T-helper 17 cell (primary cell): ENCODE results near the gene CROCC2. TPM values are rescaled to one million over a fixed set of nuclear protein-coding genes. Genes with fewer than 3 reads are reported as not detected.
A peak's percentile ranks its signal among the peaks of the same experiment; 100 is the strongest.

ENCODE experiments used
- ATAC-seq: fragments of 150-1000 bp; cut with Tn5 transposase; 2 replicates; pipeline ENCODE4 v1.10.0; 2021; ENCODE audit warnings: mild to moderate bottlenecking, moderate library complexity
- DNase-seq, 3 donors: peaks; one replicate each; pipeline versions ENCODE4 v3.0.0 to v3.0.0-alpha.2; 2020 to 2021
- H3K9me3 ChIP-seq: one replicate; pipeline ENCODE4 v1.7.0; 2013; ENCODE audit warnings: low read length, mild to moderate bottlenecking; ENCODE audit not compliant: control insufficient read depth, poor library complexity, severe bottlenecking
- H3K27ac Mint-ChIP-seq: one replicate; pipeline ENCODE4 v1.8.0; 2022; ENCODE audit warnings: mild to moderate bottlenecking, moderate library complexity, mixed read lengths
- H3K27me3 Mint-ChIP-seq: one replicate; pipeline ENCODE4 v1.8.0; 2022; ENCODE audit warnings: mixed read lengths
- H3K36me3 Mint-ChIP-seq: one replicate; pipeline ENCODE4 v1.8.0; 2022; ENCODE audit warnings: low read depth, mixed read lengths
- H3K4me1 Mint-ChIP-seq: one replicate; pipeline ENCODE4 v1.8.0; 2022; ENCODE audit warnings: mild to moderate bottlenecking, mixed read lengths
- H3K4me3 Mint-ChIP-seq: one replicate; pipeline ENCODE4 v1.8.0; 2022; ENCODE audit warnings: mild to moderate bottlenecking, moderate library complexity, mixed read lengths
- total RNA-seq, 4 donors: library from RNA in 2 of 4; stranded (reverse) in 2 of 4; gene quantifications; one replicate each; pipeline ENCODE4 v1.2.3 and lab custom pipeline; 2022 to 2026

CROCC2 gene
- total RNA-seq, 2 donors from 2014 or later = not detected

DNA sequence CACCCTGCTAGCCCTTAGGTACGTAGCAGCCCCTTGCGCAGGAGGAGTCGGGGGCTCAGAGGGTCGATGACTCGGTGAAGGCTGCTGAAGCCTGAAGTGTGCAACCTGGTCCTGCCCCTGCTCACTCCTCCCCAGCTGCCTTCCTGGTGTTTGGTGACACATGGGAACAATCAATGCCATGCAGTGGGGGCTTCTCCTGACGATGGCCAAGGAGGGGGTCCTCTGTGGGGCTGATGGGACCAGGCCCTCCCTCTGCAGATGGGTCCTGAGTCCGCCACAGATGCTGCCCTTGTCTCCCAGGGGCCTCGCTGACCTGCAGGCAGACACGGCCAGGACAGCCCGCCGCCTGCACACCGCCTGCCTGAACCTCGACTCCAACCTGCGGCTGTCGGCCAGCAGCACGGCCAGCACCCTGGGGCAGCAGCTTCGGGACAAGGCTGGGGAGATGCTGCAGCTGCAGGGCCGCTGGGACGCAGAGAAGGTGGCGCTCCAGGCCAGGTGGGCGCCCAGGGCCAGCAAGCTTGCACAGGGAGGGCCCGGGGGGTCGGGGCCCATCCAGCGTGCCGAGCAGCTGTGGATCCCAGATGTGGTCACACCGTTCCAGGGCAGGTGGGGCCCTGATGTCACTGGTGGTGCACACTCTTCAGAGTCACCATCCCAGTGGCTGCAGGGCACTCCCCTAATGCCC lies 24.6 kb downstream of the CROCC2 start:
- Mint-ChIP-seq H3K36me3 (no peaks in the 10 kb centered on the region), H3K27ac (no peak overlapping the region), H3K4me1 (peaks cover 2% of the 10 kb centered on the region), H3K27me3 (peaks cover 22% of the 10 kb centered on the region), H3K4me3 (no peak overlapping the region)
- ATAC-seq (no peak), DNase-seq (peak in 2 of 3 donors; percentile 5 to 8)
- H3K9me3 ChIP-seq = no peaks in the 10 kb centered on the region

DNA sequence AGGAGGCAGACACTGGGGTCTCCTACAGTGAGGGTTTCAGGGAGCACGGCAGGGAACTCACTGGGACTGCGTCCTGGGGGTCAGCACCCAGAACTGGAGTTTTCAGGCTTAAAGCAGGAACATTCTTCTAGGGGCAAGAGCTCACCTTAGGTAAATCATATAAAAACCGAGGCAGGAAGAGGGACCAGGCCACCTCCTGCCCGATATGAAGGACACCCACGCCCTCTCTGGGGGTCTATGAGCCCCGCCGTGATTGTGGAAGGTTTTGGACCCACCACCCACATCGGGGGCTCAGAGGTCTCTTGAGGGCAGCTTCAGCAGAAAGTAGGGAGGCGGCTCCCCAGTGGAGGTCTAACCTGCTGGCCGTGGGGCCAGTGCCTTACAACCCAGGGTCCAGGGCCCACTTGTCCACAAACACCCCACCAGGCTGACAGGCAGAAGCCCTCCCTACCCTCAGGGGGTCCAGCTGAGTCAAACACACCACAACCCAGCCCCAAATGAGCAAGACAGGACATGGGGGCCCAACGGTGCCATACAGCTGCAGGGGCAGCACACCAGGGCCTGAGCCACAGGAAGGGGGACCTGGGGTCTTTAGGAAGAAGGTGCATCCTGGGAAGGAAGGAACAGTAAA lies 25.3 kb downstream of the CROCC2 start:
- H3K9me3 ChIP-seq = no peaks in the 10 kb centered on the region
- Mint-ChIP-seq H3K36me3 (no peaks in the 10 kb centered on the region), H3K4me3 (no peak overlapping the region), H3K4me1 (peaks cover 2% of the 10 kb centered on the region), H3K27ac (no peak overlapping the region), H3K27me3 (peaks cover 22% of the 10 kb centered on the region)
- no peak for ATAC-seq
- DNase-seq = no peak

DNA sequence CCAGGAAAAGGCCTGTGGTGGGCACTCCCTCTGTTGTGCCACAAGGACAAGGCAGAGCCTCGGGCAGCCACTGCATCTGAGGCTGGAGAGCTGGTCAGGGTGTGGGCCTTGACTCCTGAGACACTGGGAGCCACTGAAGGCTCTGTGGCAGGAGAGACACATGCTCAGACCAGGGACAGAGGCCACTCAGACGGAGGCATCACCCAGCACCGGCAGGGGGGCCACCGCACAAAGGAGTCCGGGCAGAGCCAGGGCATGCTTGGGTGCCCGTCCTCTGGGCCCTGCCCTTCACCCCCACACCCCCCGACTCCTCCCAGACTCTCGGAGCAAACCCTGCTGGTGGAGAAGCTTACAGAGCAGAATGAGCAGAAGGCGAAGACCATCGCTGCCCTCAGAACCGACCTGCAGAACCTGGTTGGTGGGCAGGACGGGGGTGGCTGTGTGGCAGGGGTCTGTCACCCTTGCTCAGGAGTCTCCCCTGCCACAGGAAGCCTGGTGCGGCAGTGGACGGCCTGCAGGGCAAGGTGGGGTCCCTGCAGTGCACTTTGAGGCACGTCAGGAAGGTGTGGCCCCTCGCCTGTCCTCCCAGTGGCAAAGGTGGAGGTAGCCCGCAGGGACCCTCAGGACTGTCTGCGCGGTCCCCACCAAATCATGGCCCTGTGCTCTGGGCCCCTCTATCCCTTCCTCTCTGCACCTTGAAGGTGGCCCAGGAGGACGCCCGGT lies 26.0 kb downstream of the CROCC2 start:
- ATAC-seq = no peak
- DNase-seq = peak in 2 of 3 donors; percentile 4 to 9
- H3K9me3 ChIP-seq = no peaks in the 10 kb centered on the region
- H3K27me3 Mint-ChIP-seq = peaks cover 22% of the 10 kb centered on the region
- no peaks in the 10 kb centered on the region for H3K4me1 Mint-ChIP-seq
- no peaks in the 10 kb centered on the region for H3K36me3 Mint-ChIP-seq
- H3K27ac Mint-ChIP-seq = no peak overlapping the region
- H3K4me3 Mint-ChIP-seq = no peak overlapping the region

DNA sequence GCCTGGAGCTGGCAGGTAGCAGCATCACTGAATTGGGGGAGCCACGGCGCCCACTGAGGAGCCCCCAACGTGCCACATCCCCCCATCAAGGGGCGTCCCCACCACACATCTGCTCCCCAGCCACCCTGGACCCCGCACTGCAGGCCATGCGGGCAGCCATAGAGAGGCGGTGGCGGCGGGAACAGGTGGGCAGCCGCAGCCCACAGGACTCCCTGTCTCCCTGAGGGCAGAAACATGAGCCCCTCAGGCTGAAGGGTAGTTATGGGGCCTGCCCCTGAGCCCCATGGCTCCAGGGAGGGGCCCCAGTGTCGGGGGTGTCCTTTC lies 26.6 kb downstream of the CROCC2 start:
- no peaks in the 10 kb centered on the region for H3K4me1 Mint-ChIP-seq
- H3K27ac Mint-ChIP-seq = no peak overlapping the region
- peak in 1 of 3 donors; percentile 7 for DNase-seq

DNA sequence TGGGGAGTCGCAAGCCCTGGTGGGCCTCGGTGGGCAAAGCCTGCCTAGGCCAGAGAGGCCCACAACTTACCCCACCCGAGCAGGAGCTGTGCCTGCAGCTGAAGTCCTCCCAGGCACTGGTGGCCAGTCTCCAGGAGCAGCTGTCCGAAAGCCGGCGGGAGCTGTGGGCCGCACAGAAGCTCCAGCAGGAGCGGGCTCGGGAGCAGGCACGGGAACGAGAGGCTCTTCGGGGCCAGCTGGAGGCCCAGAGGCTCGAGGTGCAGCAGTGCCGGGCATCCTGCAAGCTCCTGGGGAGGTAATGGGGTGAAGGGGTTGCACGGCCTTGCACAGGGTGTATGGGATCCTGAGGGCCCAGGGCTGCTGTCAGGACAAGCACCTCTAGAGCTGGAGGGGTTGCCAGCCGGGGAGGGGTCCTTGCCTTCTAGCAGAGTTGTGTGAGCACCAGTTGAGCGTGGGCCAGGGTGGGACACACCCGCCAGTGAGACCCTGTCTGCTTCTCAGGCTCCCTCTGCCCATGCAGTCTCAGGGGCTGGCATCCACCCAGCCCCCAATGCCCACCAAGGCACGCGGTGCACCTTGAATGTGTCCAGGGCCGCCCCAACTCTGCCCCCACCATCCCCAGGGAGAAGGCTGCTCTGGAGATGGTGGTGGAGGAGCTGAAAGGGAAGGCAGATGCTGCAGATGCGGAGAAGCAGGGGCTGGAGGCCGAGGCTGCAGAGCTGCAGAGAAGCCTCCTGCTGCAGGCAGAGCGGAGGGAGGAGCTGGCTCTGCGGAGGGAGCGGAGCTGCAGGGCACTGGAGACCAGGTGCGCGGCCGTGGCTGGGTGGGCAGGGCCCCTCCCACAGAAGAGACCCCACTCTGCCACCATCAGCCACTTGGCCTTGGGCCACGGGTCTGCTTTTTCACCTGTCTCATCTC lies 27.2 kb downstream of the CROCC2 start:
- Mint-ChIP-seq H3K36me3 (no peaks in the 10 kb centered on the region), H3K4me1 (no peaks in the 10 kb centered on the region), H3K27ac (no peak overlapping the region), H3K4me3 (no peak overlapping the region), H3K27me3 (peaks cover 18% of the 10 kb centered on the region)
- ATAC-seq (no peak), DNase-seq (peak; percentile 3 to 9 (median 6))
- no peaks in the 10 kb centered on the region for H3K9me3 ChIP-seq

More for the DNA sequence above, 26.6 kb downstream of the CROCC2 start:
- peaks cover 22% of the 10 kb centered on the region for H3K27me3 Mint-ChIP-seq
- no peaks in the 10 kb centered on the region for H3K9me3 ChIP-seq
- no peak for ATAC-seq
- no peaks in the 10 kb centered on the region for H3K36me3 Mint-ChIP-seq
- H3K4me3 Mint-ChIP-seq = no peak overlapping the region

DNA sequence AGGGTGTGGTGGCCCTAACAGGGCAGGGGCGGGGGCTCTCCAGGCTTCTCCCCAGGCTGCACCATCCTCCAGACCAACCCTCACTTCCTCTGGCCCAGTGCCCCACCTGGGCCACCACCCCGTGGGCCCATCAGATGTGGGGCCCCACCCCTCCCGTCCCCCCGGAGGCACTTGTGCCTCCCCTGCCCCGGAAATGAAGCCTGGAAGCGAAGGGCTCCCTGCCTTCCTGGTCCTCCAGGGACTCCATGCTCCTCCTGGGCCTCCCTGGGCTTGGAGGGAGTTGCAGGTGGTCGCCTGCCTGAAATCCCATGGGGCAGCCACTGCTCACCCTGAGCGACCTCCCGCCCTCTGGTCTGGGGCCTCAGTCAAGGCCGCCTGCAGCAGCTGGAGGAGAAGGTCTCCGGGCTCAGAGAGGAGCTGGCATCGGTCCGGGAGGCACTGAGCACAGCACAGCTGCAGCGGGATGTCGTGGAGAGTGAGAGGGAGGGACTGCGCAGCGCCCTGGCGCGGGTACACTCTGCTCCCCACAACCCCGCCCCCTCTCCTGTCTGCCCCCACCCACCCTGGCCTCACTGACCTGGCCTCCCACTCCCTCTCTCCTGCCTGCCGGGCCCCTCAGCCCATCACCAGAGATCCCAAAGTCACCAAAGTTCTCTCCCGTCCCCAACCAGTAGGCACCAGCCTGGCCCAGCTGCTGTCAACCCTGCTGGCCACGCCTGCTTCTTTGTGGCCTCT lies 28.0 kb downstream of the CROCC2 start:
- DNase-seq (no peak), ATAC-seq (no peak)
- Mint-ChIP-seq H3K4me3 (no peak overlapping the region), H3K4me1 (no peaks in the 10 kb centered on the region), H3K36me3 (no peaks in the 10 kb centered on the region), H3K27me3 (peaks cover 10% of the 10 kb centered on the region), H3K27ac (no peak overlapping the region)
- H3K9me3 ChIP-seq = no peaks in the 10 kb centered on the region

DNA sequence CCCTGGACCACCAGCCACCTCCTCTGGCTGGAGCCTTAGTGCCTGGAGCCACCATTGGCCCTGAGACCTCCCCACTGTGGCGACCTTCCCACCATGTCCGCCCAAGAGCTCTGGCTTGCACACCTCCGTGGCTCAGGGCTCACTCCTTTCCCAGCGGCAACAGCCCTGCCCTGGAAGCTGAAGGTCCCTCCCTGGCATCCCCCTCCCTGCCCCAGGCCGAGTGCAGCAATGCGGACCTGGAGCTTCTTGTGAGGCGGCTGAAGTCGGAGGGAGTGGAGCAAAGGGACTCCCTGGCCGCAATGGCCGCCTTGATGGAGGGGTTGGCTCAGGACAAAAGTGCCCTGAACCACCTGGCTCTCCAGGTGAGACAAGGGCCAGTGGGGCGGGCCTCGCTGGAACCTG lies 28.6 kb downstream of the CROCC2 start:
- no peak overlapping the region for H3K4me3 Mint-ChIP-seq
- H3K27ac Mint-ChIP-seq = no peak overlapping the region
- H3K4me1 Mint-ChIP-seq = no peaks in the 10 kb centered on the region
- DNase-seq = peak in 2 of 3 donors; percentile 2 to 5
- no peak for ATAC-seq
- H3K9me3 ChIP-seq = no peaks in the 10 kb centered on the region
- peaks cover 9% of the 10 kb centered on the region for H3K27me3 Mint-ChIP-seq
- no peaks in the 10 kb centered on the region for H3K36me3 Mint-ChIP-seq

DNA sequence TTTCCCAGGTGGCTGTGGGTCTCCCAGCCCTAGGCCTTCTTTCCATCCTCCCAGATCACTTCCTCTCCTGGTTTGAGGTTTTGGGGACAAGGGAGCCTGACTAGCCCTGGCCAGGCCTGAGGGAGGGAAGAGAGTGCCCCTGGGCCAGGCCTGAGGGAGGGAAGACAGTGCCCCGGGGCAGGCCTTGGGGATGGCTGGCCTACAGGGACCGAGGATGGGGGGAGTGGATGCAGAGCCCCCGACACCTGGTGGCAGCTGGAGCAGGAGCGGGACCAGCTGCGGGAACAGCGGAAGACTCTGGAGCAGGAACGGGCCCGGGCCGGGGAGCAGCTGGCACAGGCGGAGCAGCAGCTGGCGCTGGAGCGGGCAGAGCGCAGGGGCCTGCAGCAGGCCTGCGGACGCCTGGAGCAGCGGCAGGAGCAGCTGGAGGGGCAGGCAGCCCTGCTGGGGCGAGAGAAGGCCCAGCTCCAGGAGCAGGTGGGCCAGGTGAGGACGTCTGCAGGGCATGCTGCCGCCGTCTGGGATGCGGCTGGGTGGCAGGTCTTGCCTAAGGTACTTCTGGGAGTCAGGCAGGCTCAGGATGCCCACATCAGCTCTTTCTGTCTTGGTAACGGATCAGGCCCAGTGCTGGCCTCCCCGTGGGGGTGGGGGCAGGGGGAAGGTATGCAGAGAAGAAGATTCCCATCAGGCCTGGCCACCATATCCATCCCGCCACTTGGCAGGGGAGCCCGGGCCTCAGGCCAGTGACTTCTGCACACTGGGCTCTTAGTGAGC lies 29.2 kb downstream of the CROCC2 start:
- Mint-ChIP-seq H3K4me3 (no peak overlapping the region), H3K27ac (no peak overlapping the region), H3K4me1 (no peaks in the 10 kb centered on the region), H3K36me3 (no peaks in the 10 kb centered on the region), H3K27me3 (peaks cover 9% of the 10 kb centered on the region)
- DNase-seq = peak; percentile 3 to 9 (median 6)
- no peaks in the 10 kb centered on the region for H3K9me3 ChIP-seq
- ATAC-seq = no peak

DNA sequence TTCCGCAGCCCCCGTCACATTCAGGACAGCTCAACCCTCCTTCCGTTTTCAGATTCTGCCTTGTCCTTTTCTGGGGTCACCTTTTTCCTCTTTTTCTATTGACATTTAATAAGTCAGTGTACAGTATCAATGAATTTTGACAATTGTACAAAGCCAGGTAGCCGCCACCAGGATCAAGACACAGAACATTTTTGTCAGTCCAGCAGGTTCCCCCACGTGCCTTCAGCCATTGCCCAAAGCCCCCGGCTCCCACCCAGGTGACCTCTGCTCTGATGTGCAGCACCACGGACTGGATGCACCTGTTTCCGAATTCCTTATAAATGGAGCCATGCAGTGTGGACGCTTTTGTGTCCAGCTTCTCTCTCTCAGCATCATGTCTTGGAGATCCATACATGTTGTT lies 30.0 kb downstream of the CROCC2 start:
- ATAC-seq (no peak), DNase-seq (no peak)
- Mint-ChIP-seq H3K27me3 (peaks cover 9% of the 10 kb centered on the region), H3K27ac (no peak overlapping the region), H3K4me1 (no peaks in the 10 kb centered on the region), H3K4me3 (no peak overlapping the region), H3K36me3 (no peaks in the 10 kb centered on the region)
- H3K9me3 ChIP-seq = no peaks in the 10 kb centered on the region

DNA sequence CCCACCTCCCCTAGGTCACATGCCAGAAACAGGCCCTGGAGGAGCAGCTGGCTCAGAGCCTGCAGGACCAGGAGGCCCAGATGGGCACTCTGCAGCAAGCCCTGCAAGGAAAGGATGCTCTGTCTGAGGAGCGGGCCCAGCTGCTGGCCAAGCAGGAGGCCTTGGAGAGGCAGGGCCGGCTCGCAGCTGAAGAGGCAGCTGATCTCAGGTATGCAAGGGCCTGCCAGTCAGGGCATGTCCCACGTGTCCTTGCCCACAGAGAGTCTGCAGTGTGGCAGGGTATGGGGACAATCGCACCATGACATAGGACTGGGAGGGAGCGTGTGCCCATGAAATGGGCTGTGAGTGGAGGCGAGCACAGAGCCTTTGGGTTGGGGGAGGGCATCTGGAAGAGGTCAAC lies 39.9 kb downstream of the CROCC2 start:
- peaks cover 4% of the 10 kb centered on the region for H3K4me1 Mint-ChIP-seq
- ATAC-seq (no peak), DNase-seq (peak in 1 of 3 donors; percentile 2)
- no peaks in the 10 kb centered on the region for H3K9me3 ChIP-seq
- H3K4me3 Mint-ChIP-seq = no peak overlapping the region
- H3K36me3 Mint-ChIP-seq = peaks cover 2% of the 10 kb centered on the region
- peaks cover 8% of the 10 kb centered on the region for H3K27me3 Mint-ChIP-seq
- no peak overlapping the region for H3K27ac Mint-ChIP-seq

DNA sequence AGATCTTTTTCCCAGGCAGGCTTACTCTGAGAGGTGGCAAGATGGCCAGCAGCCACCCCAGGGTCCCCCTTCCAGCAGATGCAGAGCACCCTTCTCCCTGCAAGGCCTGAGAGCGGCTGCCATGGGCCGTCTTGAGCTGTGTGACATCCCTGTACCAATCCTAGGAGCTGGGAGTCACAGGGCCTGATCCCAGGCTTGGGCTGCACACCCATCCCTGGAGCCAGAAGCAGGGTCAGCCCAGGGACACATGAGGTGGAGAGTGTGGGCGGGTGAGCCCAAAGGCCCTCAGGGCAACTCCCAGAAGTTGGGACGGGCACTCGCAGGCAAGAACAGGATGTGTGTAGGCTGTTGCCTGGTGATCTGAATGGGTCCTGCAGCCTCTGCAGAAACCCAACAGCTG lies 40.5 kb downstream of the CROCC2 start:
- Mint-ChIP-seq H3K27ac (no peak overlapping the region), H3K36me3 (peaks cover 2% of the 10 kb centered on the region), H3K4me1 (peaks cover 4% of the 10 kb centered on the region), H3K4me3 (no peak overlapping the region), H3K27me3 (peaks cover 8% of the 10 kb centered on the region)
- no peak for ATAC-seq
- H3K9me3 ChIP-seq = no peaks in the 10 kb centered on the region
- no peak for DNase-seq

DNA sequence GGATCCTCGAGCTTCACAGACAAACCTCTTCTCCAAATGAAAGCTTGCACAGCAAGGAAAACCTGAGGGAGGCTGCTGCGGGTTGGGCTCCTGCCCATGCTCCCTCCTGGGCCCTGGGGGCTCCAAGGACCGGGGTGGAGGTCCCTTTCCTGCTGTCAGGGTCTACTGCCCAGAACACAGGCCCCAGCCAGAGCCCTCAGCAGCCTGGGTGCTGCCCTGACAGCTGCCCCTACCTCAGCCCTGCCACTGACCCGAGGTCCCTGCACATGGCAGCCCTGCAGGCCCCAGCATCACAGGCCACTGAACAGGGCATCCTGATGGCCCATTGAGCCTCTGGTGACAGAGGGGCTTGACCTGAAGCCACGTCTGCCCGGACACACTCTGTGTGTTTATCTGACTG lies 41.0 kb downstream of the CROCC2 start:
- peaks cover 2% of the 10 kb centered on the region for H3K36me3 Mint-ChIP-seq
- H3K4me3 Mint-ChIP-seq = no peak overlapping the region
- no peaks in the 10 kb centered on the region for H3K9me3 ChIP-seq
- H3K27me3 Mint-ChIP-seq = peaks cover 8% of the 10 kb centered on the region
- DNase-seq = no peak
- no peak overlapping the region for H3K27ac Mint-ChIP-seq
- H3K4me1 Mint-ChIP-seq = peaks cover 4% of the 10 kb centered on the region
- ATAC-seq = no peak
